ENCODE results near the gene BTBD9. TPM values are rescaled to one million over a fixed set of nuclear protein-coding genes. Genes with fewer than 3 reads are reported as not detected.

BTBD9 gene
- total RNA-seq, 2 experiments from 2014 or later, result 8.2 to 12.2 TPM

DNA sequence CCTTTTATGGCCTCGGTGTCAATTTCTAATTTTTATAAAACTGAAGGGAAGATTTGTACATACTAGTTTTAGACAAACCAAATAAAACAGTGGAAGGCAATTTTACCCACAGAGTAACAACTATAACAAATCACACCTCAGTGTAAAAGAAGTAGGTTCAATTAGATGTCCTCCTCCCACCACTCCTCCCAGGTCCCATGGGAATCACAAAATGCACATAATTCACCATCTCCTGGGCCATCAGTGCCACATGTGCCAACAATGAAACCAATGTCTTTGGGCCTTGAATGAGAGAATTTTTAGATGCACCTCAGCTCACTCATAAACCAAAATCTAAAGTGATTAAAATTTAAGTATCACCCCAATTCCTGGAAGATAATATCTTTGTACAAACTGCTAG, 267.8 kb downstream of the BTBD9 start:
- DNase-seq (no peak), ATAC-seq (no peak)
- Mint-ChIP-seq H3K27me3 (no peaks in the 10 kb centered on the region), H3K4me1 (peaks cover 2% of the 10 kb centered on the region), H3K4me3 (no peak overlapping the region), H3K9me3 (ENCODE audit: low read depth) (no peaks in the 10 kb centered on the region), H3K36me3 (ENCODE audit: low read depth) (no peaks in the 10 kb centered on the region), H3K27ac (no peak overlapping the region)
- intact Hi-C loops (cut with DNase I, micrococcal nuclease), result no loop called here
- CTCF ChIA-PET, result no interaction called here
- POLR2A ChIA-PET, result no interaction called here

DNA sequence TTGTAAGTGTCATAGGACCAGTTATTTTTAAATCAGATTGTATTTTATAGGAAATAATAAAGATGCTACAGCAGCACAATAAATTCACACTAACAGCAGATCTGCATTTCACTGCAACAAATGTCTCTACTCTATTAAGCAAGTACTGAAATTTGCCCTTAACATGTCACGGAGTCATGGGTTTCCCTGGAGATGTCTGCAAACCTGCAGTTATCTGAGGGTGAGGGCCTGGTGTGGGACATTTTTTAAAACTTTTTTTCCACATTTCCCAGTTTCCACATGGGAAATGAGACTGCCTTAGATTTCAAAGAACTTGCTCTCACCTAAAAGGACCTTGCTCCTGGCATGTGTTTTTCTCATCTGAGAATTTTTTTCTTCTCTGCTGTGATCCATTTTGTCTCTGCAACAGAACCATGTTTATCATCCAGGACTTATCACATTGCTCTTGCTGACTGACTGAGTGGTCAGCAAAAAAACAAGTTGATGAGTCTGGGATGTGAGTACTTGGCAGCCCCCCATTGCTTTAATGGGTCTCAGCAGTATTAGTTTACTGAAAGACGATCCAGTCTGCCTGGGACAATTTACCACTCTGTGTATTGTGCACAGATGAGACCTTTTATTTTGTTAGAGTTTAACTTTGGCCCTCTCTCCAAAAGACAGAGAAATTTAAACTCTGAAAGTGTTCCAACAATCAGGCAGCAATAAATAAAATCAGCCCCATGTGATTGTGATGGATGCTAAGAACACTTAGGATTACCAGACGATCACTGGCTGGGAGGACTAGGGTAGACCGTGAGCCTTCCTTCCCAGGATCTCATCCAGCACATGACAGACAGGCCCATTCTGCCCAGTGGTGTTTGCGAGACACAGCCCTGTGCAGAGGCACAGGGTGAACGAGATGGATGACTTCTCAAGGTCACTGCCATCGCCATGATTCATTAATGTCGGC, 268.8 kb downstream of the BTBD9 start:
- POLR2A ChIA-PET, result no interaction called here
- CTCF ChIA-PET, result interaction anchor here (0.6 kb wide), 1 partner anchor 162 kb away, joined by 3 read pairs; no protein-coding TSS in a partner anchor
- ATAC-seq, result no peak
- H3K9me3 Mint-ChIP-seq (ENCODE audit: low read depth), result no peaks in the 10 kb centered on the region
- peaks cover 2% of the 10 kb centered on the region for H3K4me1 Mint-ChIP-seq
- H3K27ac Mint-ChIP-seq, result no peak overlapping the region
- intact Hi-C loops (cut with DNase I, micrococcal nuclease), result no loop called here
- no peak overlapping the region for H3K4me3 Mint-ChIP-seq
- H3K36me3 Mint-ChIP-seq (ENCODE audit: low read depth), result no peaks in the 10 kb centered on the region
- no peaks in the 10 kb centered on the region for H3K27me3 Mint-ChIP-seq
- DNase-seq, result no peak

DNA sequence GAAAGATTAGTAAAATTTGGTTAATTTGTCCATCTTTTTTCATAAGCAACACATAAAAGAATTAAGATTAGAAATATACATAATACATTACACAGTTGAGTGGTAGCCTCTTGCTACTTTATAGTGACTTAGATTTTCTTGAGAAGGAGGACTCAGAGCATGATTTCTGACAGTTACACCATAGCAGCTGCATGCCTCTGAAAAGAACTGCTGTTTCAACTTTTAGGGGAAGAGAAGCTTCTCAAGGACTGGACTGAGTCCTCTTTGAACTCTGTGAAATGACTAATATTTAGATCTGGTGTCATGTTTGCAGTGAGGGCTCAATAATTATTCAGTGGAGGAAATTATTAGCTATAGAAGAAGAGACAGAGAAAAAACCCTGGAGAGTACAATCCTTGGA, 272.5 kb downstream of the BTBD9 start:
- ChIA-PET POLR2A (no interaction called here), CTCF (no interaction called here)
- no peaks in the 10 kb centered on the region for H3K9me3 Mint-ChIP-seq (ENCODE audit: low read depth)

DNA sequence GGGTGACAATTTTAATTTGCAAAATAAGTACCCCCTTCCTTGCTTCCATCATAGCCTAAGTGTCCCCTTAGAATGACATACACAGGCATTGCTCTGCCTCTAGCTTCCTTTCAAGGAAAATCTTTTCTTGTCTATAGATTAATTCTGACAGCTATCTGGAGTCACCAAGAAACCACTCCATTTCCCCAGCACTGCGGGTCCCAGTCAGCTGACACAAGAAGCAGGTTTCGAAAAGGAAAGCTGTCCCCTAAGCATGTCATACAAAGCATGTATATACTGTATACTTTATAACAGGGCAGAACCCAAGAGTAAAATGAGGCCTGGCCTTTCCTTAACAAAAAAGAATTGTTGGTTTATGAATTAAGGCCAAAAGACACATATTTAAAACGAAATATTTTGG, 273.5 kb downstream of the BTBD9 start:
- Mint-ChIP-seq H3K27ac (no peak overlapping the region), H3K4me1 (peaks cover 2% of the 10 kb centered on the region), H3K36me3 (ENCODE audit: low read depth) (no peaks in the 10 kb centered on the region), H3K9me3 (ENCODE audit: low read depth) (no peaks in the 10 kb centered on the region), H3K27me3 (no peaks in the 10 kb centered on the region), H3K4me3 (no peak overlapping the region)
- ChIA-PET POLR2A (no interaction called here), CTCF (no interaction called here)
- ATAC-seq, result no peak
- intact Hi-C loops (cut with DNase I, micrococcal nuclease), result no loop called here
- no peak for DNase-seq

More for the DNA sequence above, 272.5 kb downstream of the BTBD9 start:
- no peak for ATAC-seq
- DNase-seq, result no peak
- intact Hi-C loops (cut with DNase I, micrococcal nuclease), result no loop called here
- H3K4me1 Mint-ChIP-seq, result peaks cover 2% of the 10 kb centered on the region
- no peaks in the 10 kb centered on the region for H3K36me3 Mint-ChIP-seq (ENCODE audit: low read depth)
- no peaks in the 10 kb centered on the region for H3K27me3 Mint-ChIP-seq
- no peak overlapping the region for H3K27ac Mint-ChIP-seq
- no peak overlapping the region for H3K4me3 Mint-ChIP-seq

DNA sequence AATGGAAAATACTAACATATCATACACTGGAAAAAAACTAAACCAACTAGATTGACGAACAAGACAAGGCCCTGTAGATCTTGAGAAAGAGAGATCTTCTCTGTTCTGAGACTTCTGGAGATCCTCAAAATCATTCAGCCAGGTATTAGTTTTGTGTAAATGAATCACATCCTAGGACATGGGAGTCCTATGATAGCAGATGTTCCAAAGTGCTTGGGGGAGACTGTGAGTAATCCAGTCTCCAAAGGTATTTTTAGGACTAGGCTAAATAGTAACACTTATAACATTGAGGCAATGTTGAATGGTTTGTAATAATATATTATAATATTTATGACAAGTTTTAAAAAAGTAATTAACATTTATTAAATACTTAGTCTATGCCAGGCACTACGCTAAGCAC, 275.0 kb downstream of the BTBD9 start:
- intact Hi-C loops (cut with DNase I, micrococcal nuclease), result no loop called here
- ChIA-PET CTCF (no interaction called here), POLR2A (no interaction called here)
- ATAC-seq, result no peak
- Mint-ChIP-seq H3K27me3 (no peaks in the 10 kb centered on the region), H3K27ac (no peak overlapping the region), H3K4me3 (no peak overlapping the region), H3K4me1 (peaks cover 2% of the 10 kb centered on the region), H3K36me3 (ENCODE audit: low read depth) (no peaks in the 10 kb centered on the region), H3K9me3 (ENCODE audit: low read depth) (no peaks in the 10 kb centered on the region)
- no peak for DNase-seq

DNA sequence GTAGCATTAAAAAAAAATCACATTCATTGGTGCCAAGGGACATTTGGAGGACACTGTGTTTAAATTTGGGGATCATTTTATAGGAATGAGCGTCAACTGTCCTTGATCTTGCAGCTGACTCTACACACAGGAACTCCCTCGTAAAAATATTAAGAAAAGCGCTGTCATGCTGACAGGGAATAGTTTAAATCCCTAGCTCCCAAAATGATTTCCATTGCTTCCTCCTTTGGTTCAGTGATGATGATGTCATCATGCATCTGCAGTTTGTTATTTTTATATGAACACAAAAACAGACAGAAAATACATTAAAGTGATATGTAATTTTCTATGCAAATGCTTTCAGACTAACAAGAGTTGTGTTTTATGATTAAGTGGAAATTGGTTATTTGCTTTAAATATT, 275.6 kb downstream of the BTBD9 start:
- POLR2A ChIA-PET, result no interaction called here
- Mint-ChIP-seq H3K36me3 (ENCODE audit: low read depth) (no peaks in the 10 kb centered on the region), H3K9me3 (ENCODE audit: low read depth) (no peaks in the 10 kb centered on the region), H3K27me3 (no peaks in the 10 kb centered on the region), H3K4me1 (no peaks in the 10 kb centered on the region), H3K4me3 (no peak overlapping the region), H3K27ac (no peak overlapping the region)
- ATAC-seq, result no peak
- CTCF ChIA-PET, result interaction anchor here (1.6 kb wide), 1 partner anchor 10 kb away, joined by 4 read pairs; no protein-coding TSS in a partner anchor
- intact Hi-C loops (cut with DNase I, micrococcal nuclease), result no loop called here
- no peak for DNase-seq

DNA sequence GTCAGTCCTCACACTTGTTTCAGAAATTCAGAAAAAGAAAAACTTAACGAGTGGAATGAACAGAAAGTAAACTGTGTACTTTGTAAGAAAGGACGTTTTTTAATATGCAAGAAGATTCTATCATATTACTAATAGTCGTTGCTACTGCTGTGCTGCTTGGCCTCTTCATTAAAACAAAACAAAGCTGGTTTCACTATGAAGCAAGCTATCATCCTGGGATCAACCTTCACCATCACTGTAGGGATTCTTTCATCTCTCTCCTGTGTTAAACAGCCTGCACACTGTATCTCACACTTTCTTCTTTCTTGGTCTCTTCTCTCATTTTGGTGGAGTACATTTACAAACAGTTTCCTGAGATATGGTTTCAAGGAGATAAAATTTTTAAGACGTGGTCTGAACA, 284.2 kb downstream of the BTBD9 start:
- peaks cover 2% of the 10 kb centered on the region for H3K36me3 Mint-ChIP-seq (ENCODE audit: low read depth)
- H3K4me1 Mint-ChIP-seq, result peaks cover 3% of the 10 kb centered on the region
- no peak for ATAC-seq
- no peaks in the 10 kb centered on the region for H3K9me3 Mint-ChIP-seq (ENCODE audit: low read depth)
- H3K27ac Mint-ChIP-seq, result no peak overlapping the region
- no peaks in the 10 kb centered on the region for H3K27me3 Mint-ChIP-seq
- ChIA-PET CTCF (no interaction called here), POLR2A (no interaction called here)
- no peak for DNase-seq
- H3K4me3 Mint-ChIP-seq, result no peak overlapping the region
- intact Hi-C loops (cut with DNase I, micrococcal nuclease), result no loop called here

DNA sequence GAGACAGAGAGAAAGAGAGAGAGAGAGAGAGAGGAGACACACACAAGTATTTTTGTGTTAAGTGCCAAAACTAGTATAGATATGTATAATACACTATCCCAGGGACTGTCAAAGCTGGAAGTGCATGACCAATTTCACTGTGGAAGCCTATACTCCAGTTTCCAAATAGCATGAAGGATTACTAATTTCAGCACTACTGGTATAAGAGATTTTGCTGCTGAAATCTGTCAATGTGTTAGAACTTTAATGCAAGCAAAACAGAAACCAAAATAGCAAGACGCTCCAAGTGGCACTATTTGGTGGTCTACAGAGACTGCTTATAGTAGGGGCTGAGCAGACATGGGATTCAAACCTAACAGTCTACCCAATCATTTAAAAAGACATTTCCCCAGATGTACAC, 284.8 kb downstream of the BTBD9 start:
- ATAC-seq, result peak; percentile 83
- no peak overlapping the region for H3K27ac Mint-ChIP-seq
- intact Hi-C loops (cut with DNase I, micrococcal nuclease), result no loop called here
- POLR2A ChIA-PET, result interaction anchor here (0.5 kb wide), 1 partner anchor 50 kb away, joined by 5 read pairs; no protein-coding TSS in a partner anchor
- H3K27me3 Mint-ChIP-seq, result no peaks in the 10 kb centered on the region
- H3K4me3 Mint-ChIP-seq, result no peak overlapping the region
- CTCF ChIA-PET, result interaction anchor here (0.9 kb wide), 1 partner anchor 9 kb away, joined by 4 read pairs; no protein-coding TSS in a partner anchor
- H3K36me3 Mint-ChIP-seq (ENCODE audit: low read depth), result peaks cover 2% of the 10 kb centered on the region
- no peak for DNase-seq
- H3K4me1 Mint-ChIP-seq, result peaks cover 3% of the 10 kb centered on the region
- H3K9me3 Mint-ChIP-seq (ENCODE audit: low read depth), result no peaks in the 10 kb centered on the region

DNA sequence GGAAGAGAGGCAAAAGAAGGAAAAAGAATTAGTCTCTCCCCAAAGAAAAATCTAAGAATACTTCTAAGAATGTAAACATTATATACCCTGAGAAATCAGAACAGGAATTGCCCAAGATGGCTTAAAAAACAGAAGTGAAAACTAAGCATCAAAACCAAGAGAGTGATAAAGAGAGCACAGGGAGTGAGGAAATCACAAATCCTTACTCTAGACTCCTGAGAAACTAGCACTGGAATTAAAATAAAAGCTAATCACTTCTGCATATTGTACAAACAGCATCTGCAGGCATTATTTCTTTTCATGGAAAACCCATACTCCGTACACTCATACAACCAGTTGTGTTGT, 285.7 kb downstream of the BTBD9 start:
- Mint-ChIP-seq H3K27ac (no peak overlapping the region), H3K4me3 (no peak overlapping the region), H3K4me1 (peaks cover 3% of the 10 kb centered on the region), H3K36me3 (ENCODE audit: low read depth) (peaks cover 2% of the 10 kb centered on the region), H3K9me3 (ENCODE audit: low read depth) (no peaks in the 10 kb centered on the region), H3K27me3 (no peaks in the 10 kb centered on the region)
- CTCF ChIA-PET, result interaction anchor here (0.9 kb wide), 1 partner anchor 10 kb away, joined by 4 read pairs; no protein-coding TSS in a partner anchor
- intact Hi-C loops (cut with DNase I, micrococcal nuclease), result no loop called here
- POLR2A ChIA-PET, result no interaction called here
- ATAC-seq (no peak), DNase-seq (no peak)

DNA sequence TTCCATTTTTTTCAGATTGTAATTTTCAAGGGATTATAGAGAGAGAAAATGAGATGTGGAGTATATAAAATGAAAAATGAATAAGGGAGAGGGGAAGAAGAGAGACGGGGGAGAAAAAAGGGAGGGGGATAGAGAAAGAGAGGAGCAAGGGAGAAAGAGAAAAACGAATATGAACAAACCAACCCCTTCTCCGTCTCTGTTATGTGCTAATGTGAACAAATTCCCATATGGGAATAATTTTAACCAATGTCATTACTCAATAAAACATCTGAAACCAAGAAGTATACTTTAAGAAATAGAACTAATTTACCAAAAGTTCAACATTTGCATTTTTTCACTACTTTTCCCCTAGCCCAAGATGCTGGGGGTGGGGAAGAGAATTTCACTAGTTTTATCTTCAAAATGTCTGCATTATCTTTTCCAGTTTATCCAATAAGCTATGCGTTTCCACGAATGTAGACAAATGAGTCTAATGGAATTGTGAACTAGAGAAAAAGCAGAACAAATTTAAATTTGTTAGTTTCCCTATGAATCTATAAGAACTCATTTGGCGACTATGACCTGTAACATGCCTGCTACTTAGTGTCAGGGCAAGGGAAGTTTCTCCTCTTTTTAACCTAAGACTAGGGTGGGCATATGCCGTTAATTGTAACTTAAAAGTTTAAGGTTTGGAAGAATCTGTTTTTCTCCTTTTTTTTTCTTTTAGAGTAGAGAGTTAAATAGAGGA, 286.3 kb downstream of the BTBD9 start:
- H3K9me3 Mint-ChIP-seq (ENCODE audit: low read depth), result no peaks in the 10 kb centered on the region
- H3K36me3 Mint-ChIP-seq (ENCODE audit: low read depth), result peaks cover 2% of the 10 kb centered on the region
- POLR2A ChIA-PET, result no interaction called here
- no peak overlapping the region for H3K4me3 Mint-ChIP-seq
- no peak overlapping the region for H3K27ac Mint-ChIP-seq
- DNase-seq, result no peak
- H3K4me1 Mint-ChIP-seq, result peaks cover 3% of the 10 kb centered on the region
- ATAC-seq, result no peak
- CTCF ChIA-PET, result no interaction called here
- intact Hi-C loops (cut with DNase I, micrococcal nuclease), result no loop called here
- no peaks in the 10 kb centered on the region for H3K27me3 Mint-ChIP-seq

DNA sequence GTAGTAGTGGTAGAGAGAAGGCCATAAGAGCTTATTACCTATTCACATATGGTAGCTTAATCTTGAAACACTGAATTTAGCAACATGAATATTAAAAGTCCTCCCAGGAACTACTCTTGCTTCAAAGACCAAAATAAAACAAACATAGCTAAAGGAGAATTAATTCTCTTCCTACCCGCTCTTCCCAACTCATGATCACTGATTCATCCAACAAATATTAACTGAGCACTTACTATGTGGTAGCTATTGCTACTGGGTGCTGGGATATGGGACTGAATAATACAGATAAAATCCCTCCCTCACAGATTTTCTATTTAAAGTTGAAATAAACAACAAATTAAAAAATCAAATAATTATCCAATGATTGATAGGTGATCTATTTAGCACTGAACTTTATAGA, 287.1 kb downstream of the BTBD9 start:
- intact Hi-C loops (cut with DNase I, micrococcal nuclease), result no loop called here
- ChIA-PET CTCF (no interaction called here), POLR2A (no interaction called here)
- peaks cover under 1% of the 10 kb centered on the region for H3K36me3 Mint-ChIP-seq (ENCODE audit: low read depth)
- DNase-seq (no peak), ATAC-seq (no peak)
- no peaks in the 10 kb centered on the region for H3K27me3 Mint-ChIP-seq
- H3K4me1 Mint-ChIP-seq, result peaks cover 3% of the 10 kb centered on the region
- H3K4me3 Mint-ChIP-seq, result no peak overlapping the region
- H3K27ac Mint-ChIP-seq, result no peak overlapping the region
- H3K9me3 Mint-ChIP-seq (ENCODE audit: low read depth), result no peaks in the 10 kb centered on the region

DNA sequence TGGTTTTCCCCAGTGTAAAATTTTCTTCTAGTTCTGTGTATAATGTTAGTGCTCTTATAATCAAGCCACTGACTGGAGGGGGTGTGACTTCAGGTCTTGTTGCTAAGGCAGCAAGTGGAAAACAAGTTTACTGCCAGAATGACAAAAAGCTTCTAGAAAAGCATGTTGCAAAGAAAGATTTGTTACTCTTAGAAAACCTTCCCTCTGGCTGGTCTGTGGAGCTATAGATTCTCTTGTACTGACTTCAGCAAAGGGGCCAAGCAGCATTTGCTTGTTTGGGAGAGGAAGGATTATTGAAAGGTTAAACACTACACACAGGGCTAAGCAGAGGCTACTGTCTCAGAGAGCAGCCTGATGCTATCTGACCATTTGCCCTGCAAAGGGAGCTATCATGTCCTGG, 288.8 kb downstream of the BTBD9 start:
- DNase-seq (no peak), ATAC-seq (no peak)
- Mint-ChIP-seq H3K27me3 (no peaks in the 10 kb centered on the region), H3K4me3 (no peak overlapping the region), H3K27ac (no peak overlapping the region), H3K9me3 (ENCODE audit: low read depth) (no peaks in the 10 kb centered on the region), H3K4me1 (peaks cover 3% of the 10 kb centered on the region), H3K36me3 (ENCODE audit: low read depth) (no peaks in the 10 kb centered on the region)
- POLR2A ChIA-PET, result no interaction called here
- CTCF ChIA-PET, result no interaction called here
- intact Hi-C loops (cut with DNase I, micrococcal nuclease), result no loop called here
